DOHH2 (cell line): Measurements from ENCODE around the gene TSPAN4.

Experiments
- H3F3A ChIP-seq: fragments of 200-600 bp; sonication (generic), shearing (Covaris generic); 2 replicates; pipeline ENCODE4 v1.6.0; 2016; ENCODE audit warnings: antibody characterized with exemption, mild to moderate bottlenecking; ENCODE audit not compliant: control insufficient read depth, insufficient read depth
- H3K27ac ChIP-seq: fragments of 200-600 bp; sonication (generic); 2 replicates; pipeline ENCODE4 v1.5.1; 2014; ENCODE audit warnings: low read depth, mild to moderate bottlenecking, low read length, moderate library complexity
- H3K27me3 ChIP-seq: fragments of 200-600 bp; sonication (generic); 2 replicates; pipeline ENCODE4 v1.6.1; 2014; ENCODE audit warnings: mild to moderate bottlenecking, low read length, mixed read lengths; ENCODE audit not compliant: control insufficient read depth
- H3K36me3 ChIP-seq: fragments of 200-600 bp; sonication (generic); 2 replicates; pipeline ENCODE4 v1.6.1; 2014; ENCODE audit warnings: mild to moderate bottlenecking, low read length, moderate library complexity, mixed read lengths; ENCODE audit not compliant: control insufficient read depth
- H3K4me1 ChIP-seq: fragments of 200-600 bp; sonication (generic); 2 replicates; pipeline ENCODE4 v1.6.1; 2014; ENCODE audit warnings: mild to moderate bottlenecking, low read length, mixed read lengths; ENCODE audit not compliant: control insufficient read depth
- H3K4me2 ChIP-seq: fragments of 200-600 bp; sonication (generic); 2 replicates; pipeline ENCODE4 v1.6.0; 2014; ENCODE audit warnings: mild to moderate bottlenecking, low read length, moderate library complexity
- H3K4me3 ChIP-seq: fragments of 200-600 bp; sonication (generic); 2 replicates; pipeline ENCODE4 v1.5.1; 2014; ENCODE audit warnings: mild to moderate bottlenecking, low read length, mixed read lengths
- H3K79me2 ChIP-seq: fragments of 200-600 bp; sonication (generic); 2 replicates; pipeline ENCODE4 v1.6.1; 2014; ENCODE audit warnings: mild to moderate bottlenecking, low read length, mixed read lengths; ENCODE audit not compliant: control insufficient read depth
- H3K9me2 ChIP-seq: fragments of 200-600 bp; sonication (generic); replicated peaks from 2 replicates; pipeline ENCODE4 v1.6.1; 2014; ENCODE audit warnings: mild to moderate bottlenecking, low read length, mixed read lengths; ENCODE audit not compliant: control insufficient read depth
- H3K9me3 ChIP-seq: fragments of 200-600 bp; sonication (generic); 2 replicates; pipeline ENCODE4 v1.6.1; 2014; ENCODE audit warnings: antibody characterized with exemption, low read length, mixed read lengths; ENCODE audit not compliant: control insufficient read depth, insufficient read depth
- H4K20me1 ChIP-seq: fragments of 200-600 bp; sonication (generic); 2 replicates; pipeline ENCODE4 v1.6.0; 2014; ENCODE audit warnings: low read depth, mild to moderate bottlenecking, antibody characterized with exemption, low read length, moderate library complexity; ENCODE audit not compliant: control insufficient read depth, insufficient read depth
- EZH2phosphoT487 ChIP-seq: fragments of 200-600 bp; sonication (generic); IDR thresholded peaks from 2 replicates; pipeline ENCODE4 v1.6.1; 2017; ENCODE audit warnings: borderline replicate concordance, mild to moderate bottlenecking, antibody characterized with exemption, low read length, moderate library complexity, mixed read lengths
- TF ChIP-seq, protein P1 (sequence below): fragments of 200-600 bp; sonication (generic); IDR thresholded peaks from one replicate; pipeline ENCODE4 v1.5.1; 2014; ENCODE audit warnings: antibody characterized with exemption, mild to moderate bottlenecking, low read depth, low read length; ENCODE audit not compliant: poor library complexity, severe bottlenecking

TSPAN4 gene

DNA sequence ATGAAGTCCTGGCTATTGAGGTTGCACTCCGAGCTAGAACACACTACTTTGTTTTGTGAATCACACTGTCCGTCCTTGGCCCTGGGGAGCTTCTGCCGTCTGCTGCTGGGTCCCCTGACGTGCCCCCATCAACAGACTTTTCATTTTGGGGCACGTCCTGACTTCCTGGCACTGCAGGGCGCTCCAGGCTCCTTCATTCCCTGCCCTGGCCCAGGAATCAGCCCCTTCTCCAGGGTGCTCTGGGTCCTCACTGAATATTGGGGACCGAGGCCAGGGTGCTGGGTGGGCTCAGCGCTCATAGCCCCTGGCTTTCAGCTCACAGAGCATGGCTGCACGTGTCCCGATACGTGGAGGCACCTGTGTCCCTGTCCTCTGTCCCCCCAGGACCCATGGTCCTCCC lies 22.2 kb downstream of the TSPAN4 start:
- no peak overlapping the region for H3K27ac ChIP-seq
- TF ChIP-seq, protein P1, sequence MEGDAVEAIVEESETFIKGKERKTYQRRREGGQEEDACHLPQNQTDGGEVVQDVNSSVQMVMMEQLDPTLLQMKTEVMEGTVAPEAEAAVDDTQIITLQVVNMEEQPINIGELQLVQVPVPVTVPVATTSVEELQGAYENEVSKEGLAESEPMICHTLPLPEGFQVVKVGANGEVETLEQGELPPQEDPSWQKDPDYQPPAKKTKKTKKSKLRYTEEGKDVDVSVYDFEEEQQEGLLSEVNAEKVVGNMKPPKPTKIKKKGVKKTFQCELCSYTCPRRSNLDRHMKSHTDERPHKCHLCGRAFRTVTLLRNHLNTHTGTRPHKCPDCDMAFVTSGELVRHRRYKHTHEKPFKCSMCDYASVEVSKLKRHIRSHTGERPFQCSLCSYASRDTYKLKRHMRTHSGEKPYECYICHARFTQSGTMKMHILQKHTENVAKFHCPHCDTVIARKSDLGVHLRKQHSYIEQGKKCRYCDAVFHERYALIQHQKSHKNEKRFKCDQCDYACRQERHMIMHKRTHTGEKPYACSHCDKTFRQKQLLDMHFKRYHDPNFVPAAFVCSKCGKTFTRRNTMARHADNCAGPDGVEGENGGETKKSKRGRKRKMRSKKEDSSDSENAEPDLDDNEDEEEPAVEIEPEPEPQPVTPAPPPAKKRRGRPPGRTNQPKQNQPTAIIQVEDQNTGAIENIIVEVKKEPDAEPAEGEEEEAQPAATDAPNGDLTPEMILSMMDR, result no peak
- no peak for TF ChIP-seq EZH2phosphoT487
- no peaks in the 10 kb centered on the region for H3K27me3 ChIP-seq
- H3K9me3 ChIP-seq, result no peaks in the 10 kb centered on the region
- H3K9me2 ChIP-seq, result no peaks in the 10 kb centered on the region
- H3K36me3 ChIP-seq, result no peaks in the 10 kb centered on the region
- no peaks in the 10 kb centered on the region for H3K4me1 ChIP-seq
- H3K4me2 ChIP-seq, result no peak overlapping the region
- H3F3A ChIP-seq, result no peaks in the 10 kb centered on the region
- no peak overlapping the region for H3K4me3 ChIP-seq
- H4K20me1 ChIP-seq, result no peaks in the 10 kb centered on the region
- no peaks in the 10 kb centered on the region for H3K79me2 ChIP-seq

GRCh38 chr11:865462-866430 lies 23.1 kb downstream of the TSPAN4 start:
- Histone ChIP-seq H4K20me1 (no peaks in the 10 kb centered on the region), H3K4me2 (no peak overlapping the region), H3K79me2 (no peaks in the 10 kb centered on the region), H3K27ac (no peak overlapping the region), H3K4me1 (no peaks in the 10 kb centered on the region), H3F3A (no peaks in the 10 kb centered on the region), H3K27me3 (no peaks in the 10 kb centered on the region), H3K36me3 (no peaks in the 10 kb centered on the region), H3K4me3 (no peak overlapping the region), H3K9me3 (no peaks in the 10 kb centered on the region), H3K9me2 (no peaks in the 10 kb centered on the region)
- TF ChIP-seq, protein P1, result no peak
- no peak for TF ChIP-seq EZH2phosphoT487

DNA sequence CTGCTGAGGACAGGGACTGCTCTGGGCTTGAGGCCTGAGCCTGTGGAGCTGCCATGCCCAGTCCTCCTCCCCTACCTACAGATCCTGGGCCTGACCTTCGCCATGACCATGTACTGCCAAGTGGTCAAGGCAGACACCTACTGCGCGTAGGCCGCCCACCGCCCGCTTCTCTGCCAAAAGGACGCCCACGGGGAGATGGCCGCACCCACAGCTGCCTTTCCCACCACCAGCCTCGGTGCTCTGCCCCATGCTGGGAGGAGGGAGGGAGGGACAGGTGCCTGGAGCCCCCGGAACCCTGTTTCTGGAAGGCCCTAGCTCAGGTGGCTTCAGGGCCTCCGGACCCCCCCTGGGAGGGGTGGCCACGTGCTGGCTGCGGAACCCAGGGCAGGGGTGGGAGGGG lies 23.8 kb downstream of the TSPAN4 start:
- Histone ChIP-seq H3K9me2 (no peaks in the 10 kb centered on the region), H3K9me3 (no peaks in the 10 kb centered on the region), H3K79me2 (no peaks in the 10 kb centered on the region), H4K20me1 (no peaks in the 10 kb centered on the region), H3K27me3 (no peaks in the 10 kb centered on the region), H3K4me3 (no peak overlapping the region), H3K27ac (no peak overlapping the region), H3K4me1 (no peaks in the 10 kb centered on the region), H3F3A (no peaks in the 10 kb centered on the region), H3K36me3 (no peaks in the 10 kb centered on the region), H3K4me2 (no peak overlapping the region)
- TF ChIP-seq, protein P1, result no peak
- no peak for TF ChIP-seq EZH2phosphoT487
